ENCODE data around the gene BID. TPM values are rescaled to one million over a fixed set of nuclear protein-coding genes. Genes with fewer than 3 reads are reported as not detected.

BID gene
- total and polyA plus RNA-seq, 2 donors from 2014 or later = 10.6 to 12.5 TPM

GRCh38 chr22:17803609-17804270 lies 29.5 kb upstream of the BID start:
- no peak overlapping the region for H3K9ac ChIP-seq (ENCODE audit: low read length in 3 of 3)
- intact Hi-C loops (cut with DNase I) = no loop called here
- DNase-seq (no peak), FAIRE-seq (no peak)
- no peaks in the 10 kb centered on the region for H3K9me3 ChIP-seq (ENCODE audit: control insufficient read depth in 2 of 3, insufficient read depth in 1 of 3, low read length in 3 of 3)
- TF ChIP-seq, protein P1, sequence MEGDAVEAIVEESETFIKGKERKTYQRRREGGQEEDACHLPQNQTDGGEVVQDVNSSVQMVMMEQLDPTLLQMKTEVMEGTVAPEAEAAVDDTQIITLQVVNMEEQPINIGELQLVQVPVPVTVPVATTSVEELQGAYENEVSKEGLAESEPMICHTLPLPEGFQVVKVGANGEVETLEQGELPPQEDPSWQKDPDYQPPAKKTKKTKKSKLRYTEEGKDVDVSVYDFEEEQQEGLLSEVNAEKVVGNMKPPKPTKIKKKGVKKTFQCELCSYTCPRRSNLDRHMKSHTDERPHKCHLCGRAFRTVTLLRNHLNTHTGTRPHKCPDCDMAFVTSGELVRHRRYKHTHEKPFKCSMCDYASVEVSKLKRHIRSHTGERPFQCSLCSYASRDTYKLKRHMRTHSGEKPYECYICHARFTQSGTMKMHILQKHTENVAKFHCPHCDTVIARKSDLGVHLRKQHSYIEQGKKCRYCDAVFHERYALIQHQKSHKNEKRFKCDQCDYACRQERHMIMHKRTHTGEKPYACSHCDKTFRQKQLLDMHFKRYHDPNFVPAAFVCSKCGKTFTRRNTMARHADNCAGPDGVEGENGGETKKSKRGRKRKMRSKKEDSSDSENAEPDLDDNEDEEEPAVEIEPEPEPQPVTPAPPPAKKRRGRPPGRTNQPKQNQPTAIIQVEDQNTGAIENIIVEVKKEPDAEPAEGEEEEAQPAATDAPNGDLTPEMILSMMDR (IDR thresholded peaks at IDR 0.05; ENCODE audit: borderline replicate concordance, extremely low read depth, insufficient read depth) = no peak
- peaks cover 0 to 11% (median 4%) of the 10 kb centered on the region in 3 donors for H3K36me3 ChIP-seq (ENCODE audit: control insufficient read depth in 2 of 3, insufficient read depth in 3 of 3, low read length in 3 of 3)
- H3K27ac ChIP-seq (ENCODE audit: low read depth in 2 of 2, low read length in 2 of 2) = no peak overlapping the region
- no peaks in the 10 kb centered on the region for H3K27me3 ChIP-seq (ENCODE audit: control insufficient read depth, insufficient read depth, low read length)
- peaks cover 3 to 18% (median 14%) of the 10 kb centered on the region in 3 donors for H3K4me1 ChIP-seq (ENCODE audit: control insufficient read depth in 2 of 3, insufficient read depth in 2 of 3, low read depth in 1 of 3, low read length in 3 of 3)
- no peak overlapping the region for H3K4me3 ChIP-seq (ENCODE audit: low read length in 3 of 3)

GRCh38 chr22:17802822-17803221 lies 28.6 kb upstream of the BID start:
- intact Hi-C loops (cut with DNase I) = no loop called here

GRCh38 chr22:17802411-17802810 lies 28.1 kb upstream of the BID start:
- Histone ChIP-seq H3K4me3 (ENCODE audit: low read length in 3 of 3) (no peak overlapping the region), H3K9me3 (ENCODE audit: control insufficient read depth in 2 of 3, insufficient read depth in 1 of 3, low read length in 3 of 3) (no peaks in the 10 kb centered on the region), H3K4me1 (ENCODE audit: control insufficient read depth in 2 of 3, insufficient read depth in 2 of 3, low read depth in 1 of 3, low read length in 3 of 3) (peaks cover 2 to 12% (median 7%) of the 10 kb centered on the region in 3 donors), H3K36me3 (ENCODE audit: control insufficient read depth in 2 of 3, insufficient read depth in 3 of 3, low read length in 3 of 3) (peaks cover 0 to 11% (median 4%) of the 10 kb centered on the region in 3 donors), H3K27me3 (ENCODE audit: control insufficient read depth, insufficient read depth, low read length) (no peaks in the 10 kb centered on the region), H3K9ac (ENCODE audit: low read length in 3 of 3) (no peak overlapping the region), H3K27ac (ENCODE audit: low read depth in 2 of 2, low read length in 2 of 2) (no peak overlapping the region)
- DNase-seq (no peak), FAIRE-seq (no peak)
- intact Hi-C loops (cut with DNase I) = no loop called here
- TF ChIP-seq, protein P1 (IDR thresholded peaks at IDR 0.05; ENCODE audit: borderline replicate concordance, extremely low read depth, insufficient read depth) = no peak

More at GRCh38 chr22:17802822-17803221, 28.6 kb upstream of the BID start:
- H3K4me1 ChIP-seq (ENCODE audit: control insufficient read depth in 2 of 3, insufficient read depth in 2 of 3, low read depth in 1 of 3, low read length in 3 of 3) = peaks cover 3 to 17% (median 11%) of the 10 kb centered on the region in 3 donors
- no peak overlapping the region for H3K9ac ChIP-seq (ENCODE audit: low read length in 3 of 3)
- DNase-seq (no peak), FAIRE-seq (no peak)
- H3K4me3 ChIP-seq (ENCODE audit: low read length in 3 of 3) = no peak overlapping the region
- H3K36me3 ChIP-seq (ENCODE audit: control insufficient read depth in 2 of 3, insufficient read depth in 3 of 3, low read length in 3 of 3) = peaks cover 0 to 11% (median 4%) of the 10 kb centered on the region in 3 donors
- H3K9me3 ChIP-seq (ENCODE audit: control insufficient read depth in 2 of 3, insufficient read depth in 1 of 3, low read length in 3 of 3) = no peaks in the 10 kb centered on the region
- H3K27me3 ChIP-seq (ENCODE audit: control insufficient read depth, insufficient read depth, low read length) = no peaks in the 10 kb centered on the region
- no peak overlapping the region for H3K27ac ChIP-seq (ENCODE audit: low read depth in 2 of 2, low read length in 2 of 2)
- TF ChIP-seq, protein P1 (IDR thresholded peaks at IDR 0.05; ENCODE audit: borderline replicate concordance, extremely low read depth, insufficient read depth) = no peak
